Body of pancreas (tissue), 4 donors: ENCODE data around the gene AFDN.

Source experiments
- POLR2A ChIP-seq, 3 donors: fragments of 450-650 bp; IDR thresholded peaks; one replicate each; pipeline ENCODE4 v1.6.1; 2016; ENCODE audit warnings: antibody characterized with exemption in 3 of 3, mild to moderate bottlenecking in 2 of 3
- TF ChIP-seq, protein P1 (sequence below), 7 experiments: fragments of 450-650 bp in 4 of 7; fragments of 200-600 bp in 3 of 7; sonication (generic) in 3 of 7; IDR thresholded peaks; one replicate each; pipeline ENCODE4 v1.5.1; 2016 to 2019; ENCODE audit warnings: antibody characterized with exemption in 7 of 7

DNA sequence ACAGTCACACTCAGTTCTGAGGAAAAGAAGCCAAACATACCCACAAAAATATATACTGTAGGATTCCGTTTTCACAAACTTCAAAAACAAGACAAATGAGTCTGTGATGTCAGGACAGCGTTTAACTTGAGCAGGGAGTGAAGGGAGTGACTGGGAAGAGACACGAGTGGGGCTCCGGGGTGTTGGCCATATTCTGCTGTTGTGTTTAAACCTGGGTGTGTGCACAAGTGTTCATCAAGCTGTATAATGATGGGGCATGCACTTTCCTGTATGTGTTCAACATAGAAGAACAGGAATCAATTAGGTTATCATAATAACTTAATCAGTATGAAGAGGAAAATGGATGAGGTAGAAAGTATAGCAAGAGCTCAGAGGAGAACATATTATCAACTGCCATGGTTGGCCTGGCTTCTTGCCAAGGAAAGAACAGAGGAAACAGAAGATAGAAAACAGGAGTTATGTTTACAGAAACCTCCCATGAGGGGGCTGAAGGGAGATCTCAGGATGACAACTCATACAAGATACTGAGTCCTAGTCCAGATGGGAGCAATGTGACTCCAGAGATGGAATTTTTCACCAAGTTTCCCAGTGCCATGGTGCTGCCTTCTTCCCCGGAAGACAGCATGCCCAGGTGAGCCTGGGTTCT, 15.1 kb upstream of the AFDN start:
- no peak for TF ChIP-seq POLR2A (IDR thresholded peaks at IDR 0.05)
- TF ChIP-seq, protein P1, sequence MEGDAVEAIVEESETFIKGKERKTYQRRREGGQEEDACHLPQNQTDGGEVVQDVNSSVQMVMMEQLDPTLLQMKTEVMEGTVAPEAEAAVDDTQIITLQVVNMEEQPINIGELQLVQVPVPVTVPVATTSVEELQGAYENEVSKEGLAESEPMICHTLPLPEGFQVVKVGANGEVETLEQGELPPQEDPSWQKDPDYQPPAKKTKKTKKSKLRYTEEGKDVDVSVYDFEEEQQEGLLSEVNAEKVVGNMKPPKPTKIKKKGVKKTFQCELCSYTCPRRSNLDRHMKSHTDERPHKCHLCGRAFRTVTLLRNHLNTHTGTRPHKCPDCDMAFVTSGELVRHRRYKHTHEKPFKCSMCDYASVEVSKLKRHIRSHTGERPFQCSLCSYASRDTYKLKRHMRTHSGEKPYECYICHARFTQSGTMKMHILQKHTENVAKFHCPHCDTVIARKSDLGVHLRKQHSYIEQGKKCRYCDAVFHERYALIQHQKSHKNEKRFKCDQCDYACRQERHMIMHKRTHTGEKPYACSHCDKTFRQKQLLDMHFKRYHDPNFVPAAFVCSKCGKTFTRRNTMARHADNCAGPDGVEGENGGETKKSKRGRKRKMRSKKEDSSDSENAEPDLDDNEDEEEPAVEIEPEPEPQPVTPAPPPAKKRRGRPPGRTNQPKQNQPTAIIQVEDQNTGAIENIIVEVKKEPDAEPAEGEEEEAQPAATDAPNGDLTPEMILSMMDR (IDR thresholded peaks at IDR 0.05) = no peak
